ENCODE data around the gene FAM98A.

FAM98A gene

GRCh38 chr2:33605056-33605455 is 6.0 kb upstream of the FAM98A start:
- TF ChIP-seq POLR2AphosphoS5 (IDR thresholded peaks at IDR 0.05; ENCODE audit: low read depth) (no peak), REST (IDR thresholded peaks at IDR 0.05; ENCODE audit: insufficient replicate concordance, low read depth) (no peak), CTCF (IDR thresholded peaks at IDR 0.05; ENCODE audit: insufficient read depth, low read length) (no peak), GABPA (IDR thresholded peaks at IDR 0.05; ENCODE audit: low read depth) (no peak), SPI1 (IDR thresholded peaks at IDR 0.05; ENCODE audit: borderline replicate concordance, low read depth) (no peak)
- H3K27ac ChIP-seq (replicated peaks): no peak overlapping the region
- DNase-seq (ENCODE audit: low read depth in 1 of 2, low spot score in 1 of 2): no peak
- H3K27me3 ChIP-seq (ENCODE audit: insufficient read depth, poor library complexity, severe bottlenecking): no peaks in the 10 kb centered on the region
- H3K4me3 ChIP-seq (replicated peaks; ENCODE audit: insufficient read depth, low read length): no peak overlapping the region

GRCh38 chr2:33603416-33603815 is 4.3 kb upstream of the FAM98A start:
- Histone ChIP-seq H3K27me3 (ENCODE audit: insufficient read depth, poor library complexity, severe bottlenecking) (no peaks in the 10 kb centered on the region), H3K27ac (replicated peaks) (no peak overlapping the region), H3K4me3 (replicated peaks; ENCODE audit: insufficient read depth, low read length) (no peak overlapping the region)
- TF ChIP-seq POLR2AphosphoS5 (IDR thresholded peaks at IDR 0.05; ENCODE audit: low read depth): no peak
- TF ChIP-seq SPI1 (IDR thresholded peaks at IDR 0.05; ENCODE audit: borderline replicate concordance, low read depth): no peak
- TF ChIP-seq REST (IDR thresholded peaks at IDR 0.05; ENCODE audit: insufficient replicate concordance, low read depth): no peak
- TF ChIP-seq CTCF (IDR thresholded peaks at IDR 0.05; ENCODE audit: insufficient read depth, low read length): no peak
- no peak for TF ChIP-seq GABPA (IDR thresholded peaks at IDR 0.05; ENCODE audit: low read depth)
- DNase-seq (ENCODE audit: low read depth in 1 of 2, low spot score in 1 of 2): no peak

GRCh38 chr2:33602201-33602830 is 3.2 kb upstream of the FAM98A start:
- H3K4me3 ChIP-seq (replicated peaks; ENCODE audit: insufficient read depth, low read length): no peak overlapping the region
- no peak for DNase-seq (ENCODE audit: low read depth in 1 of 2, low spot score in 1 of 2)
- no peak for TF ChIP-seq POLR2AphosphoS5 (IDR thresholded peaks at IDR 0.05; ENCODE audit: low read depth)
- no peak for TF ChIP-seq SPI1 (IDR thresholded peaks at IDR 0.05; ENCODE audit: borderline replicate concordance, low read depth)
- no peak for TF ChIP-seq REST (IDR thresholded peaks at IDR 0.05; ENCODE audit: insufficient replicate concordance, low read depth)
- no peak for TF ChIP-seq GABPA (IDR thresholded peaks at IDR 0.05; ENCODE audit: low read depth)
- no peak for TF ChIP-seq CTCF (IDR thresholded peaks at IDR 0.05; ENCODE audit: insufficient read depth, low read length)
- H3K27ac ChIP-seq (replicated peaks): no peak overlapping the region
- H3K27me3 ChIP-seq (ENCODE audit: insufficient read depth, poor library complexity, severe bottlenecking): no peaks in the 10 kb centered on the region

Measured in HL-60 (cell line).